WERI-Rb-1 (cell line): Measurements from ENCODE around the gene TNFRSF1B.

Source experiments
- DNase-seq: peaks from one replicate; pipeline ENCODE4 v3.0.0-alpha.2; 2020
- H3K27ac ChIP-seq: fragments of 250-450 bp; sonication (Bioruptor Pico); 2 replicates; pipeline ENCODE4 v1.5.1; 2020; ENCODE audit warnings: mild to moderate bottlenecking, moderate library complexity
- H3K27me3 ChIP-seq: fragments of 250-450 bp; sonication (Bioruptor Pico); 2 replicates; pipeline ENCODE4 v1.5.1; 2021; ENCODE audit warnings: mild to moderate bottlenecking, low read depth, moderate library complexity; ENCODE audit not compliant: insufficient read depth, severe bottlenecking
- H3K36me3 ChIP-seq: fragments of 250-450 bp; sonication (Bioruptor Pico); 2 replicates; pipeline ENCODE4 v1.5.1; 2020; ENCODE audit warnings: mild to moderate bottlenecking, moderate library complexity
- H3K4me3 ChIP-seq: 2 replicates; pipeline ENCODE4 v1.5.1; 2011; ENCODE audit warnings: low read depth, mild to moderate bottlenecking, control low read depth, low read length
- H3K9me3 ChIP-seq: fragments of 250-450 bp; sonication (Bioruptor Pico); 2 replicates; pipeline ENCODE4 v1.5.1; 2021; ENCODE audit warnings: mild to moderate bottlenecking, moderate library complexity; ENCODE audit not compliant: severe bottlenecking
- CTCF ChIP-seq: IDR thresholded peaks from 2 replicates; pipeline ENCODE4 v1.5.1; 2011; ENCODE audit warnings: low read depth, mild to moderate bottlenecking, control low read depth, inconsistent platforms, low read length

Gene TNFRSF1B

GRCh38 chr1:12178511-12178910 is 11.7 kb downstream of the TNFRSF1B start:
- DNase-seq: no peak
- Histone ChIP-seq H3K36me3 (no peaks in the 10 kb centered on the region), H3K27ac (no peak overlapping the region), H3K9me3 (no peaks in the 10 kb centered on the region), H3K27me3 (peaks cover 38% of the 10 kb centered on the region), H3K4me3 (no peak overlapping the region)
- TF ChIP-seq CTCF: no peak

- no peaks in the 10 kb centered on the region for H3K36me3 ChIP-seq
- H3K27ac ChIP-seq: no peak overlapping the region
- DNase-seq: no peak
- no peaks in the 10 kb centered on the region for H3K9me3 ChIP-seq
- H3K4me3 ChIP-seq: no peak overlapping the region
- peaks cover 40% of the 10 kb centered on the region for H3K27me3 ChIP-seq
- TF ChIP-seq CTCF: no peak
These were observed 12.3 kb downstream of the TNFRSF1B start for GRCh38 chr1:12179111-12179519.

- no peak overlapping the region for H3K27ac ChIP-seq
- peaks cover 46% of the 10 kb centered on the region for H3K27me3 ChIP-seq
- no peaks in the 10 kb centered on the region for H3K9me3 ChIP-seq
- no peak for DNase-seq
- H3K36me3 ChIP-seq: no peaks in the 10 kb centered on the region
- no peak for TF ChIP-seq CTCF
- no peak overlapping the region for H3K4me3 ChIP-seq
These were observed 12.9 kb downstream of the TNFRSF1B start for GRCh38 chr1:12179676-12180075.

- Histone ChIP-seq H3K36me3 (no peaks in the 10 kb centered on the region), H3K9me3 (no peaks in the 10 kb centered on the region), H3K4me3 (no peak overlapping the region), H3K27me3 (peaks cover 50% of the 10 kb centered on the region), H3K27ac (no peak overlapping the region)
- no peak for DNase-seq
- TF ChIP-seq CTCF: no peak
These were observed 13.5 kb downstream of the TNFRSF1B start for GRCh38 chr1:12180315-12180714.

- Histone ChIP-seq H3K27ac (no peak overlapping the region), H3K27me3 (peaks cover 54% of the 10 kb centered on the region), H3K9me3 (no peaks in the 10 kb centered on the region), H3K36me3 (no peaks in the 10 kb centered on the region), H3K4me3 (no peak overlapping the region)
- no peak for DNase-seq
- TF ChIP-seq CTCF: no peak
These were observed 14.1 kb downstream of the TNFRSF1B start for GRCh38 chr1:12180903-12181302.

GRCh38 chr1:12181568-12181967 is 14.8 kb downstream of the TNFRSF1B start:
- Histone ChIP-seq H3K27ac (no peak overlapping the region), H3K36me3 (no peaks in the 10 kb centered on the region), H3K9me3 (no peaks in the 10 kb centered on the region), H3K27me3 (peaks cover 57% of the 10 kb centered on the region), H3K4me3 (no peak overlapping the region)
- TF ChIP-seq CTCF: no peak
- no peak for DNase-seq
